HG03460 (cell line): ENCODE data around the gene ZNF555.

Experiments
- ATAC-seq: cut with Tn5 transposase; IDR thresholded peaks from one replicate; pipeline ENCODE4 v1.9.1; 2021; ENCODE audit not compliant: unreplicated experiment

The ZNF555 gene

GRCh38 chr19:2824129-2824528, 17.1 kb upstream of the ZNF555 start:
- ATAC-seq = no peak

DNA sequence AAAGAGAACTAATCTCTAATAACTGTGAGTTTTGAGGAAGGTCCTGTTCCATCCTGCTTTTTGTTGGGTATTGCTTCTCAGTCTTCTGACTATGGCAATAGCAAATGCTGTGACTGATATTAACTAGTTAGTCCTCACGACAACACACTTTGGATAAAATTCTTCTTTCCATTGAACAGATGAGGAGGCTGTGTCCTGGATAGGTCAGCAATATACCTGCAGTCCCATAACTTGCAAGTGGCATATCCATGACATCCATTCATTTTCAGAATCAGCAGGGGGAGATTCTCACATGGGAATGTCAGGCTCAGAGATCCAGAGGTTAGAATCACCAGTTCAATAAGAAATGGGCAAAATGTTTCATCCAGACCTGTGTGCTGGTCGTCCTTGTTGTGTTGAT, 14.3 kb upstream of the ZNF555 start:
- ATAC-seq = no peak

- no peak for ATAC-seq
These were observed 13.3 kb upstream of the ZNF555 start for GRCh38 chr19:2827840-2828489.

GRCh38 chr19:2834294-2834871, 6.9 kb upstream of the ZNF555 start:
- ATAC-seq = no peak

DNA sequence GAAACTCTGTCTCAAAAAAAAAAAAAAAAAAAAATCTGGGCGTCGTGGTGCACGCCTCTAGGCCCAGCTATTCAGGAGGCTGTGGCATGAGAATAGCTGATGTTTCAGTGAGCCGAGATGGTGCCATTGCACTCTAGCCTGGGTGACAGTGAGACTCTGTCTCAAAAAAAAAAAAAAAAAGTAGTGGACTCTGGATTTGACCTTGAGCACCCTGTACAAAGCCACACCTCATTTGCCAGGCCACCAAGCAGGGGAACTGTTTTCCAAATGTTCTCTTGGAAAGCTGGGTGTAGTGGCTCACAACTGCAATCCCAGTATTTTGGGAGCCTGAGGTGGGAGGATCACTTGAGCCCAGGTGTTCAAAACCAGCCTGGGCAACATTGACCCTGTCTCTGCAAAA, 3.8 kb upstream of the ZNF555 start:
- no peak for ATAC-seq

DNA sequence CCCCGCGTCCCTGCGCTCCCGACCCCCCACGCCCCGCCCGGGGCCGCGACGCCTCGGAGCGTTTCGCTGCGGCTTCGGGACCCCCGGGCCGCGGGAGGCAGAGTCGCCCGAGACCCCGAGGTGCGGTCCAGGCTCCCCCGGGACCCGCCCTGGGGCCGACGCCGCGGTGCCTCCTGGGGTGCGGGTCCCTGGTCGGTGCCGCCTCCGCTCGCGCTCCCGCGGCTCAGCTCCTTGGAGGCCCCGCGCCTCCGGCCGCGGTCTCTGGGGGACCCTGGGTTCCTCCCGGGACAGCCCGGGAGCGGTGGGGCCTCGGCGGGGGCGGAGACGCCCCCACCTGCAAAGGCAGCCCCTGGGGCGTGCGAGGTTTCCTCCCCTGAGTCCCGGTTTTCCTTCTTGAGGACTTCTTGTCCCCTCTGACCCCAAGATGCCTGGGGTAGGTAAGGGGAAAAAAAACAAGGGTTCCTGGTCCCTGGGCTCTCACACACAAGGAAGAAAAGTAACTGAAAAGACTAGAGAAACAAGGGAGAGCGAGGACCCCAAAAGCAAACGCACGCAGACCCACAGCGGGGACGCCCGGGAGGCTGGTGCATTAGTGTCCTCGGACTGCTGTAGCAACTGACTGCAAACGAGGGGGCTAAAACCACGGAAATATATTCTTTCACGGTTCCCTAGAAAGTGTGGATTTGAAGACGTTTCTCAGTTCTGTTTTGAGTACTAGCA, 740 bp downstream of the ZNF555 start:
- peak; percentile 10 for ATAC-seq

- no peak for ATAC-seq
These were observed 3.8 kb downstream of the ZNF555 start for GRCh38 chr19:2845107-2845506.

DNA sequence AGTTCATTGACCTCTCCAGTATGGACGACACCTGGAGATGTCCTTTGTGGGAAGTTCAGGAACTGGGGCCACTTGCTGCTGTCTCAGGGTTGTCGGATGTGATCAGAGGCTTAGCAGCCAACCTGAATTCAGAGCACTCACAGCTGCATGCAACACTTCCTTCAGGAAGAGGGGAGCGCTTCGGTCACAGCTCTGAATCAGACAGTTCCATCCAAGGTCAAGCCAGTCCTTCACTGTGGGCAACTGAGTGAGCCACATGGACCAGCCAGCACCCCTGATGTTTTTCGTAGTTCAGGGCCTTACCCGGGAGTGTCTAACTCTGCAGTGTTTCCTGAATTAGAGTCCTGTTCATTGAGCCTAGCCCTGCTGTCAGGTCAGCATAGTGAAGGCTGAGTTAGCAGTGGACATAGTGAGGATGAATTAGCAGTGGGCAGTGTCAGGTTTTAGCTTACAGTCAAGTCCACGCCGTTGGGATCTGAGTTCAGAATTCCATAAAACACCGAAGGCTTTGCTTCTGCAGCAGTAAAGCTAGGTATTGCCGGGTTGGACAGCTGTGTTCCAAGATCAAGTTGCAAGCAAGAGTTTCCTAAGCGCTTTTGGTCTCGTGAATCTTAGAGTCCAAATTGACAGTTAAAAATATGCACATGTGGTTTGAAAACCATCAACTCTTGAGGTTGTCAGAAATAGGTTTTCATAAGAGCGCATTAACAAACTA, 5.1 kb downstream of the ZNF555 start:
- ATAC-seq = no peak

DNA sequence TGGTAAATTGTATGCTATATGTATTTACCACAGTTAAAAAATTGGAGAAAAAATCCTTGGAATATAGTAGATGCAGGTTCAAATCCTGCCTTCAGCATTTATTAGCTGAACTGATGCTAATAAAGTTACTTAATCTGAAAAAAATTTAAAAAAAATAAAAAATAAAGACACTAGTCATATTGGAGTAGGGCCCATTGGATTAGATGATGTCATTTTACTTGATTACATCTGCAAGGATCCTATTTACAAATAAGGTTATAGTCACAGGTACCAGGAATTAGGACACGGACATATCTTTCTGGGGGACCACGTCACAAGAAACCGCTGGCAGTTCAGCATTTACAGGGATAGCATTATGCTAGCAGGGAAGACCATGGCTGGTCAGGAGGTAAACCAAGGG, 6.2 kb downstream of the ZNF555 start:
- no peak for ATAC-seq

GRCh38 chr19:2848616-2849015, 7.3 kb downstream of the ZNF555 start:
- ATAC-seq = no peak

DNA sequence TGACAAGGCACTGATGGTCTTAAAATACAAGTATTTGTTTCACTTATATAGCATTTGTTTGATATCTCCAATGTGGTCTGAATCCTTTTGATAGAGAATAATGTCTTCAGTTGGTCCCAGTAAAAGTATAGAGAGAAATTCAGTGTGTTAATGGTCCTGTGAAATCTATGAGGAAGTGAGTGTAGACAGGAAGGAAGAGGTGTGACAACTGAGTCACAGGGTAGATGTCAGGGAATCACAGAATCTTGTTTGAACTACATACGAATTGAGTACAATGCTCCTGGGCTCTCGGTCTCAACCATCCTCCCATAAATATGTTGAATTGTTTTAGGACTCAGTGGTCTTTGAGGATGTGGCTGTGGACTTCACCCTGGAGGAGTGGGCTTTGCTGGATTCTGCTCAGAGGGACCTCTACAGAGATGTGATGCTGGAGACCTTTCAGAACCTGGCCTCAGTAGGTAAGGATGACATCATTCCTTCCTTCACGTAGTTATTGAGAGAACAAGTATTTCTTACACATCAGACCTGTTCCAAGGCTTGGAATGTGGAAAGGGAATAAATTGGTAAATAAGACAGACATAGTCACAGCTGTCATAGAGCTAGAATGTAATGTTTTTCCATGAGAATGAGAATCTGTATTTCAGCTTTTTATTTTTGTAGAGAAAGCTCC, 9.1 kb downstream of the ZNF555 start:
- no peak for ATAC-seq

GRCh38 chr19:2852598-2852997, 11.3 kb downstream of the ZNF555 start:
- no peak for ATAC-seq

DNA sequence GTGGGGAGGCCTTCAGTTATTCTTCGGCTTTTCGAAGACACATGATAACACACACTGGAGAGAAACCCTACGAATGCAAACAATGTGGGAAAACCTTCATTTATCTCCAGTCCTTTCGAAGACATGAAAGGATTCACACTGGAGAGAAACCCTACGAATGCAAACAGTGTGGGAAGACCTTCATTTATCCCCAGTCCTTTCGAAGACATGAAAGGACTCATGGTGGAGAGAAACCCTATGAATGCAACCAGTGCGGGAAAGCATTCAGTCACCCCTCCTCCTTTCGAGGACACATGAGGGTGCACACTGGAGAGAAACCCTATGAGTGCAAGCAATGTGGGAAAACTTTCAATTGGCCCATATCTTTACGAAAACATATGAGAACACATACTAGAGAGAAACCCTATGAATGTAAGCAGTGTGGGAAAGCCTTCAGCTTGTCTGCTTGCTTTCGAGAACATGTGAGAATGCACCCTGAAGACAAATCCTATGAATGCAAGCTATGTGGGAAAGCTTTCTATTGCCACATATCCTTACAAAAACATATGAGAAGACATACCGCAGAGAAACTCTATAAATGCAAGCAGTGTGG, 11.8 kb downstream of the ZNF555 start:
- ATAC-seq = no peak

DNA sequence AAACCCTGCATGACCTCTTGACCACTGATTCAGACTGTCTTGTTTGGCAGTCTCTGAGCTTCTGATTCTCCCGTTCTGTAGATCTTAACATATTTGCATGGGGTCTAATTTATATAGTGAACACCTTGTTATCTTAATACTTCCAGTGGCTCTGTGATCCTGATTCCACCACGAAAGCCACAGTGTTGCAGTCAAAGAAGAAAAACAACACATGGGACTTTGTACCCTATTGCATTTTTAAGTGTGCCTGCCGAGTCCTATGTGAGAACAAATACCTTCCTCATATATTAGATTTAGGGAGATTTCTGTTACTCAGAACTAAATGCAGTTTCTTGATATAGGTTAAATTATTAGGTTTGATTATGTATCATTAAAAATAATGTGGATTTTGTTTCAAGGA, 13.6 kb downstream of the ZNF555 start:
- no peak for ATAC-seq

DNA sequence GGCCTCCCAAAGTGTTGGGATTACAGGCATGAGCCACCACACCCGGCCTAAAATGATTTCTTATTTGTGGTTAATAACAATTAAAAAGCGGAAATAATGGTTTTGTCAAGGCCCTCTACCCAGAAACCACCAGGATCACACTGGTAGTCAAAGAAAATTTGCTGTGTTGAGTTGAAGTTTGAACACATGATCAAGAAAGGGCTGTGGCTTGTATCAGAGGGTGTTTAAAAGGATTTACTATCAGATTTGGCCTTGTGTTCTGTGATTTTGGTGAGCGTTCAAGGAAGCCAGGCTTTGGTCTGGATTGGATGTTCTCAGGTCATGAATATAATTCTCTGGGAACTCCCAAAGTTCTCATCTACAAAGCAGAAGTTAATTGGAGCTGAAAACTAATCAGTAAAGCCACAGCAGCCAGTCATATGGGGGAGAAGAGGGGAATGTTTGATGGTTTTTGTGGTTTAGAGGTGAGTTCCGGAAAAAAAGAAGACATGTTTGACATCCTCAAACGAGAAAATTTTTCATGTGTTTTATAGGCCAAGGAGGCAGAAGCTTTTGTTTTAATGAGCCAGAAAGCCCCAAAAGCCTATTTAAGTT, 15.3 kb downstream of the ZNF555 start:
- ATAC-seq = no peak

DNA sequence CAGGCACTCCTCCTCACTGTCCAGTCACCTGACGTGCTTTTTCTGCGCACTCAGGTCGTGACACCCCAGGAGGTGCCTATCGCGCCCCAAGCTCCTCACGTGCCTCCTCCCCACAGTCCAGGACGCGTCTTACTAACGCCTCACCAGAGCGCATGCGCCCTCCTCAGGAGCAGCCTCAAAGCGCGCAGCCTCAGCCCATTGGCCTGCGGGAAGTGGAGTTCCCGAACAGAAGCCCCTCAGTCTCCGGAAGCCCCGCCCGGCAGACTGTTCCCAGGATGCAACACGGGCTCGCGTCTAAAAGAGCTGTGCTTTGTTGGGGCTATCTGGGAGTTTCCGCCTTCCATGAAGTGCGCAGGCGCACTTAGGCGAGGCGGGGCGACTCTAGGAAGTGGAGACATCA, 17.6 kb downstream of the ZNF555 start:
- no peak for ATAC-seq

- ATAC-seq = no peak
These were observed 22.5 kb downstream of the ZNF555 start for GRCh38 chr19:2863816-2864215.

DNA sequence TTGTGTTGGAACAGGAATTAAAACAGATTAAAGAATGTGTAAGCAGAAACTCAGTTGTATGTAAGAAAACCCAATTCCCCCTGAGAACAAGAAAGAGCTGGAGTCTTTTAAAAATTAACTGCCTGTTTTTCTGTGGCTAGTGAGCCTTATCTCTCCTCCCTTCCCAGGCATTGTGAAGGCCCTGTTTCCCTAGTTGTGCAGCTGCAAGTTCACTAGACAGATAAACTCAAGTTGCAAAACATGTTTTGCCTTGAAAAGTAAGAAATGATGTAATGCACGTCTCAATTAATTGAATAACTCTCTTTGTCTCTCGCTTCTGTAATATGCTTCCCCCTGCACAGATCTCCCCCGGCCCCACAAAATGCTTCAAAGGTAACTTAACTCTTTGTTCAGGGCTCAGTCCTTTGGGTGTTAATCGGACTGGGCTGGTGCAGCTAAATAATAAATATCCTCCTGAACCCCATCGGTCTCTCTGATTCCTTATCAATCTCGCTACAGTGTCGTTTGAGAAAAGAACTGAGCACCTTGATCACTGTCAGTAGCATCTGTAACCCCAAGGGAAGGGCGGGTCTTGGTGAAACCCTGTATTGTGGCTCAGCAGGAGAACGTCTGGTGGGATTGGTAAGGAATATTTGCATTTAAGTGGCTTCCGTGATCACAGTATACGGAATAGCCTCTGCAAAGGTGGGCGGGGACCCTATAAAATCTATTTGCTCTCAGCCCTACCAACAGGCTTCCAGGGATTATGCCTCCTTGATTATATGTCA, 24.2 kb downstream of the ZNF555 start:
- ATAC-seq = no peak

GRCh38 chr19:2866495-2867024, 25.3 kb downstream of the ZNF555 start:
- ATAC-seq = no peak
